ENCODE results near the gene ZNF133.
"Not testable (repeated sequence)": the region's sequence is repeated elsewhere in the genome, so short reads cannot be mapped to it uniquely, and the experiment has no call there.

ZNF133 gene

GRCh38 chr20:18287546-18287914, 797 bp upstream of the ZNF133 start:
- DNase-seq = no peak

- DNase-seq = no peak
These were observed 481 bp downstream of the ZNF133 start for GRCh38 chr20:18288749-18289267.

GRCh38 chr20:18289306-18289705, 979 bp downstream of the ZNF133 start:
- no peak for DNase-seq

- DNase-seq = no peak
These were observed 11.0 kb downstream of the ZNF133 start for GRCh38 chr20:18299364-18299763.

- no peak for DNase-seq
These were observed 16.3 kb downstream of the ZNF133 start for GRCh38 chr20:18304618-18305017.

- no peak for DNase-seq
These were observed 19.0 kb downstream of the ZNF133 start for GRCh38 chr20:18307301-18307700.

- DNase-seq = no peak
These were observed 21.7 kb downstream of the ZNF133 start for GRCh38 chr20:18310051-18310450.

GRCh38 chr20:18310592-18310991, 22.3 kb downstream of the ZNF133 start:
- DNase-seq = no peak

- no peak for DNase-seq
These were observed 24.4 kb downstream of the ZNF133 start for GRCh38 chr20:18312723-18313122.

- DNase-seq = no peak
These were observed 25.1 kb downstream of the ZNF133 start for GRCh38 chr20:18313411-18313810.

- no peak for DNase-seq
These were observed 26.6 kb downstream of the ZNF133 start for GRCh38 chr20:18314786-18315406.

GRCh38 chr20:18316166-18316565, 27.8 kb downstream of the ZNF133 start:
- no peak for DNase-seq

- DNase-seq = no peak
These were observed 33.0 kb downstream of the ZNF133 start for GRCh38 chr20:18321316-18321715.

GRCh38 chr20:18321976-18322950, 33.9 kb downstream of the ZNF133 start:
- DNase-seq = no peak

- no peak for DNase-seq
These were observed 35.4 kb downstream of the ZNF133 start for GRCh38 chr20:18323705-18324104.

- DNase-seq = no peak
These were observed 36.3 kb downstream of the ZNF133 start for GRCh38 chr20:18324596-18325089.

GRCh38 chr20:18326990-18327389, 38.7 kb downstream of the ZNF133 start:
- no peak for DNase-seq

GRCh38 chr20:18331694-18332093, 43.4 kb downstream of the ZNF133 start:
- DNase-seq = no peak

GRCh38 chr20:18349749-18350148, 61.4 kb downstream of the ZNF133 start:
- not testable (repeated sequence) for DNase-seq

- no peak for DNase-seq
These were observed 71.5 kb downstream of the ZNF133 start for GRCh38 chr20:18359854-18360253.

GRCh38 chr20:18360635-18361034, 72.3 kb downstream of the ZNF133 start:
- DNase-seq = no peak

- no peak for DNase-seq
These were observed 73.4 kb downstream of the ZNF133 start for GRCh38 chr20:18361678-18362077.

- DNase-seq = no peak
These were observed 74.6 kb downstream of the ZNF133 start for GRCh38 chr20:18362916-18363315.

- no peak for DNase-seq
These were observed 75.4 kb downstream of the ZNF133 start for GRCh38 chr20:18363708-18364107.

Data from NCI-H187 treated with DMSO at 0.1 percent for 48 hours (cell line).